ENCODE data around the gene PANX1. TPM values are rescaled to one million over a fixed set of nuclear protein-coding genes. Genes with fewer than 3 reads are reported as not detected.

PANX1 gene
- total and polyA plus RNA-seq, 12 donors = 3.3 to 40.5 (median 16.8) TPM

DNA sequence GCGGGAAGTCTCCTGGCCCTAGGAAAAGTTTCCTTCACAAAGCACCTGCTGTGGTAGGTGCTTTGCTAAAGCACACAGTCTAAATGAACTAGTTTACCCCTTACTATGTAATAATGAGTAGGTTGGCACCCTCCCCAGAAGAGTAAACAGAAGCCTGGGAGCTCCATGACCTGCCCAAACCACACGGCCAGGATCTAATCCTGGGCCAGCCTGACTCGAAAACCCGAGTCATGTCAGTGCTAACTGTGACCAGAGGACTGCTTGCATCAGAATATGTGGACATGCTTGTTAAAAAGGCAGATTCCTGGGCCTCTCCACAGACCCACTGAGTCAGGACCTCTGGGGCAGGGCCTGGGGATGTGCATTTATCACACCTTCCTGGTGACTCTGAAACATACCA is 67.7 kb downstream of the PANX1 start:
- no peak for TF ChIP-seq POLR2A (IDR thresholded peaks at IDR 0.05)
- no peak for TF ChIP-seq CTCF (IDR thresholded peaks at IDR 0.05)
- intact Hi-C loops (cut with DNase I) = no loop called here
- no peaks in the 10 kb centered on the region for H3K4me1 ChIP-seq (replicated peaks in 1 of 2)
- no peak for DNase-seq
- H3K4me3 ChIP-seq = no peak overlapping the region
- WGBS, 4 donors = 86 to 95% (median 89%) methylated on average over 4 of the region's 4 CpGs
- H3K27me3 ChIP-seq = no peaks in the 10 kb centered on the region
- H3K36me3 ChIP-seq (replicated peaks in 1 of 2) = no peaks in the 10 kb centered on the region
- no peaks in the 10 kb centered on the region for H3K9me3 ChIP-seq (replicated peaks in 1 of 3)
- no peak overlapping the region for H3K27ac ChIP-seq

DNA sequence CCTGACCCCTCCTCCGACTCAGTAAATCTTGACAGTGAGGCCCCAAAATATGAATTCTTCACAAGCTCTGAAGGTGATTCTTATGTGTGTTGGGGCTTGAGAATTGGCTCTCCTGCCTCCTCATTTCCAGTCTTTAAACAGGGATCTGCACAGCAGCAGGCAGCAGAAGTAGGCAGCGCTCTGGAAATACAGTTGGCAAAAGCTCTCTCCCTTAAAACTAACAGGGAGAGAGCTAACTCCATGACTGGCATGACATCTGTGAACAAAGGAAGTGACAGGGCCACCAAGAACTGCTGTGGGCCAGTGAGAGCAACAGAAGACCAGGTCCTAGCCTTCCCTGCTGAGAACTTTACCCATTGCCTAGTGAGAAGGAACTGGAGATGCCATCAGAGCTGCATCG is 70.1 kb downstream of the PANX1 start:
- Histone ChIP-seq H3K9me3 (replicated peaks in 1 of 3) (no peaks in the 10 kb centered on the region), H3K27ac (no peak overlapping the region), H3K36me3 (replicated peaks in 1 of 2) (no peaks in the 10 kb centered on the region), H3K4me1 (replicated peaks in 1 of 2) (no peaks in the 10 kb centered on the region), H3K27me3 (no peaks in the 10 kb centered on the region), H3K4me3 (no peak overlapping the region)
- 91 to 97% (median 95%) methylated on average over 3 of the region's 3 CpGs for WGBS, 4 donors
- no peak for DNase-seq
- intact Hi-C loops (cut with DNase I) = no loop called here
- TF ChIP-seq CTCF (IDR thresholded peaks at IDR 0.05) (no peak), POLR2A (IDR thresholded peaks at IDR 0.05) (no peak)

- DNase-seq = no peak
- intact Hi-C loops (cut with DNase I) = no loop called here
- Histone ChIP-seq H3K36me3 (replicated peaks in 1 of 2) (no peaks in the 10 kb centered on the region), H3K4me1 (replicated peaks in 1 of 2) (no peaks in the 10 kb centered on the region), H3K27me3 (no peaks in the 10 kb centered on the region), H3K9me3 (replicated peaks in 1 of 3) (no peaks in the 10 kb centered on the region), H3K27ac (no peak overlapping the region), H3K4me3 (no peak overlapping the region)
- TF ChIP-seq CTCF (IDR thresholded peaks at IDR 0.05) (no peak), POLR2A (IDR thresholded peaks at IDR 0.05) (no peak)
- WGBS, 4 donors = 77 to 87% (median 82%) methylated on average over 5 of the region's 5 CpGs
Observed at GRCh38 chr11:94199136-94200130, 70.8 kb downstream of the PANX1 start.

DNA sequence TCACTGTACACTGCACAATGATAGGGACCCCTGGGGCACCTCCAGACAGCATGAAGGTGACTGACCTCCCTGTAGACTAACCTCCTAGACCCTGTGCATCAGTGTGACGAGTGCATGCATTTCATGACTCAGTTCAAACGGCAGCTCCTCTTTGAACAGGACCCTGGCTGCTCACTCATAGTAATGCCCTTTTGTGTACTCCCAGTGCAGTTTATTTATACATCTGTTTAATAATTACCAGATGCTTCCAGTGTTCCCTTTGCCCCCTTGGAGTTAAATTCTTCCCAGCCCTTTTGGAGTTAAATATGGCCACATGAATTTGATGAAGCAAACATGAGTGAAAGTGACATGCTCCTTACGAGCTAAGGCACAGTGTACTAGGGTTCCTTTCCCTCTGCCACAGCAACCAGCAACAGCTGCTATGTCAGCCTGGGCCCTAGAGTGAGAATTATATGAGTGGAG is 72.4 kb downstream of the PANX1 start:
- 44 to 69% (median 52%) methylated on average over 3 of the region's 3 CpGs for WGBS, 4 donors
- Histone ChIP-seq H3K27me3 (no peaks in the 10 kb centered on the region), H3K9me3 (replicated peaks in 1 of 3) (no peaks in the 10 kb centered on the region), H3K4me1 (replicated peaks in 1 of 2) (no peaks in the 10 kb centered on the region), H3K27ac (no peak overlapping the region), H3K36me3 (replicated peaks in 1 of 2) (no peaks in the 10 kb centered on the region), H3K4me3 (no peak overlapping the region)
- TF ChIP-seq POLR2A (IDR thresholded peaks at IDR 0.05) (no peak), CTCF (IDR thresholded peaks at IDR 0.05) (no peak)
- intact Hi-C loops (cut with DNase I) = no loop called here
- no peak for DNase-seq

Data from adrenal gland (tissue), 12 donors.